HG02588 (cell line): Measurements from ENCODE around the gene TOMM22.

Experiments used
- ATAC-seq: cut with Tn5 transposase; IDR thresholded peaks from one replicate; pipeline ENCODE4 v1.9.1; 2021; ENCODE audit warnings: mild to moderate bottlenecking, moderate library complexity; ENCODE audit not compliant: unreplicated experiment

The TOMM22 gene

GRCh38 chr22:38713921-38714320, 32.2 kb downstream of the TOMM22 start:
- ATAC-seq = no peak

GRCh38 chr22:38715176-38715764, 33.5 kb downstream of the TOMM22 start:
- ATAC-seq = no peak

GRCh38 chr22:38715852-38716251, 34.1 kb downstream of the TOMM22 start:
- no peak for ATAC-seq

GRCh38 chr22:38716271-38716670, 34.5 kb downstream of the TOMM22 start:
- ATAC-seq = no peak

- no peak for ATAC-seq
Observed at GRCh38 chr22:38716826-38717225, 35.1 kb downstream of the TOMM22 start.

GRCh38 chr22:38717244-38717643, 35.5 kb downstream of the TOMM22 start:
- ATAC-seq = no peak

- no peak for ATAC-seq
Observed at GRCh38 chr22:38718414-38718813, 36.7 kb downstream of the TOMM22 start.

GRCh38 chr22:38719196-38719595, 37.4 kb downstream of the TOMM22 start:
- ATAC-seq = no peak

GRCh38 chr22:38720350-38720749, 38.6 kb downstream of the TOMM22 start:
- no peak for ATAC-seq

GRCh38 chr22:38721551-38721950, 39.8 kb downstream of the TOMM22 start:
- no peak for ATAC-seq

GRCh38 chr22:38724176-38724575, 42.4 kb downstream of the TOMM22 start:
- ATAC-seq = no peak

- no peak for ATAC-seq
Observed at GRCh38 chr22:38724926-38725571, 43.3 kb downstream of the TOMM22 start.

- no peak for ATAC-seq
Observed at GRCh38 chr22:38725900-38726655, 44.3 kb downstream of the TOMM22 start.

- ATAC-seq = no peak
Observed at GRCh38 chr22:38727123-38727522, 45.4 kb downstream of the TOMM22 start.

- ATAC-seq = no peak
Observed at GRCh38 chr22:38727530-38728451, 46.0 kb downstream of the TOMM22 start.

- ATAC-seq = no peak
Observed at GRCh38 chr22:38728871-38729796, 47.4 kb downstream of the TOMM22 start.

GRCh38 chr22:38729946-38730345, 48.2 kb downstream of the TOMM22 start:
- no peak for ATAC-seq

- ATAC-seq = no peak
Observed at GRCh38 chr22:38730411-38730871, 48.7 kb downstream of the TOMM22 start.

- ATAC-seq = no peak
Observed at GRCh38 chr22:38731703-38732161, 50.0 kb downstream of the TOMM22 start.
